HG02571 (cell line): Measurements from ENCODE around the gene ARMC3.
"Not testable (repeated sequence)": the region's sequence is repeated elsewhere in the genome, so short reads cannot be mapped to it uniquely, and the experiment has no call there.

ENCODE experiments used
- ATAC-seq: cut with Tn5 transposase; IDR thresholded peaks from one replicate; pipeline ENCODE4 v1.9.1; 2021; ENCODE audit warnings: mild to moderate bottlenecking, moderate library complexity; ENCODE audit not compliant: unreplicated experiment

ARMC3 gene

DNA sequence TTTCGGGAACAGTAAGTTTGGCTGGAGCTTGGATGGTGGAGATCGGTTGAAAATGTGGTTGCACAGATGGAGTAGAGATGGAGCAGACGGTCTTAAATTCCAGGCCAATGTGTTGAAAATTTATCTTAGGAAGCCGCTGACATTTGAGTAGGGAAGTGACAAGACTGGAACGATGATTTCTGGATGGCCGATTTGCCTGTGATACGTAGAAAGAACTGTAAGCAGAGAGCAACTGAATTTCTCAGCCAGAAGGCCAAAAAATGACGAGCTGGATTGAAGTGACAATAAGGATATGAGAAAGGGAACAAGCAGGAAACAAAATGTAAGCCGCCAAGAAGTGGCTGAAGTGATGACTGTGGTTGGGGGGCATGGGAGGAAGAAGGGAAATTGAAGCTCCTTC lies 687 bp upstream of the ARMC3 start:
- no peak for ATAC-seq

- ATAC-seq, result not testable (repeated sequence)
Observed at GRCh38 chr10:22929053-22929452, 1.2 kb downstream of the ARMC3 start.

DNA sequence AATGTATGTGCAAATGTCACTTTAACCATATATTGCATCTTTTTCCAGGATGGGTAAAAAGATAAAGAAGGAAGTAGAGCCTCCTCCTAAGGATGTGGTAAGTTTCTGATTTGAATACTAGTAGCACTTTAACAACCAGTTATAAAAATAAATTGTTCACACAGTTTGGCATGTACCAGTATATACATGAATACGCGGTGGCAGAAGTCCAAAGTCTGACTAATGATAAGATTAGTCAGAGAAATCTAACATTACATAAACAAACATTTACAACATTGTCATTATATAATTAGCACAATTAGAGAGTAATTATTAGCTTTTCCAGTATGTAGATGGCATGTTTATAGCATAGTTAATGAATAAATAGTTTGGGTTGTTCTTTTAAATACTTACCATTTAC lies 4.1 kb downstream of the ARMC3 start:
- no peak for ATAC-seq

- no peak for ATAC-seq
Observed at GRCh38 chr10:22932626-22933370, 4.9 kb downstream of the ARMC3 start.

DNA sequence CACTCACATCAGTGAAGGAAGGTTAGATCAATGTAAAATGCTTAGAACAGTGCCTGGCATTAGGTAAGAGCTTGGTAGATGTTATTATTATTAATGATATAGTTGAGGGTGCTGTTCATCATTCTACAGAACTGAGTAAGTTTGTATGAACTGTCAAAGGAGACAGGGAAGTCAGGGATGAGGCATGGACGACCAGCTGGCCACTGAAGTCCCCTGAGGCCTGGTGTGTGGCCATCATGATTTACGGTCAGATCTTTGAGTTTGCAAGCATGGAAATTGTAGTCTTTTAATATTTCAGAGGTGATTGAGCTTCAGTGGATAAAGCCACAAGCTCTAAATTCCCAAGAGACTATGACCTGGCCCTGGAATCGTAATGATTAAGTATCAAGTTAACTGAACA lies 6.9 kb downstream of the ARMC3 start:
- ATAC-seq, result no peak

- ATAC-seq, result no peak
Observed at GRCh38 chr10:22942437-22942836, 14.6 kb downstream of the ARMC3 start.

- no peak for ATAC-seq
Observed at GRCh38 chr10:22945934-22946673, 18.3 kb downstream of the ARMC3 start.

- ATAC-seq, result no peak
Observed at GRCh38 chr10:22954970-22955369, 27.1 kb downstream of the ARMC3 start.

DNA sequence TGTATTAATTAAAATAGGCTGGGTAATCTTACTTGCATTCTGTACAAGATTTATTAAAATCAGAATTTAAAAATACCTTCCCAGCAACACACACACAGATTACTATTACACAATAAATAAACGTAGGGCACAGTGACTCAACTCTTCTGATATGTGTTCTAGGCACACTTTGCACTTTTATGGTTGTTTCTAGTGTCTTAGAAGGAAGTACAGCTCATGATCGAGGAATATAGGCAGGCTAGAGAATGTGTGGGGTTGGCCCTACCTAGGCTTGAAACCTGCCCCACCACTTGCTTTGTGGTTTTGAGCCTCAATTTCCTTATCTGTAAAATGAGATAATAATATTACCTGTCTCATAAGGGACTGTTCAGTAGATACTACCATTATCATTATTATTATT lies 30.5 kb downstream of the ARMC3 start:
- no peak for ATAC-seq

GRCh38 chr10:22959292-22959691 lies 31.4 kb downstream of the ARMC3 start:
- ATAC-seq, result no peak

GRCh38 chr10:22959950-22960349 lies 32.1 kb downstream of the ARMC3 start:
- ATAC-seq, result no peak

DNA sequence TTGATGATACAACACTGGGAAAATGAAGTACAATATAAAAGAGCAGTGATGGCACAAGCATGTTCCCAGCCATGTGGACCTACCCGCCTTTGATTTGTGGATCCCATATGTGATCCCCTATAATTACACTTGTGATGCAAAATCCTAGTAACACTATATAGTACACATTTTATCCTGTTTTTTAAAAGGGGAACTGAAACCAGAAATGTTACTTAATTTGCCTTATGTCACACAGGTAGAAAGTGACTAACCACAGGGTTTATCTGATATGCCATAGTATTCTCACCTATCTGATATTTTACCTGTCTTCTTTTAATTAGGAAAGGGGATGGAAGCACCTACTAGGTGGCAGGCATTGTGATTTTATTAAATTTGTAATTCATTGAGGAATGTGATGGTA lies 35.0 kb downstream of the ARMC3 start:
- no peak for ATAC-seq

DNA sequence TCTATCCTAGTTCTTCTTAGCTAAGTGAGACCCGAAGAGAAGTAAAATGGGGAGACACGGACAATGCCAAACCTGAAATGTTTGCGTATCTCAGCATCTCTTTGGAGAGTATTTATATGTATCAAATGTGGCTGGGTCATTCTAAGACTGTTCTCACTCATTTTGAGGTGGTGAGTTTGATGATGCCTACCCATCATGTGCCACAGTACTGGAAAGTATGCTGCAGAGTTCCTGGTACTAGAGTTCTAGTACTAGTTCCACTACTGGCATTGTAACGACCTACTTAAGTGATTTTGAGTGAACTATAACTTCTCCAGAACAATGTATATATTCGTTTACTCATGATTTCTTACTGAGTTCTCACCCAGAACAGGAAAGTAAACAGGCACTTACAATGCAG lies 41.9 kb downstream of the ARMC3 start:
- ATAC-seq, result no peak

GRCh38 chr10:22976534-22976933 lies 48.7 kb downstream of the ARMC3 start:
- ATAC-seq, result no peak

DNA sequence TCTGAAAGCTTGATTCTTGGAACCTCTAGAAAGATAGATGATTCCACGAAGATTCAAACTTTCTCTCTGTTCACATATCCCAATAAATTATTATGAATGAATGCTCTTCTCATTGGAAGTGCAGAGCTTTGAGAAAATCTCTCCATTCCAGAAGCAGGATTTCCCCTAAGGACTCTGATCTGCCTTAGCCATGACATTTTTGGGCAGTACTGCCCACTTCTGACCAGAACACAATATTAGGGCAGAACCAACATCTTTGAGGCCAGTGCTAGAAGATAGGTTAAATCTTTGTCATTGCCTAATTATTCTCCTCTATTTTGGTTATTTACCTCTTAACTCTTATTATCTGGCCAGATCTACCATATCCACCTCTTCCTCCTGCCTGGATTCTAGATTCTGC lies 49.9 kb downstream of the ARMC3 start:
- no peak for ATAC-seq

DNA sequence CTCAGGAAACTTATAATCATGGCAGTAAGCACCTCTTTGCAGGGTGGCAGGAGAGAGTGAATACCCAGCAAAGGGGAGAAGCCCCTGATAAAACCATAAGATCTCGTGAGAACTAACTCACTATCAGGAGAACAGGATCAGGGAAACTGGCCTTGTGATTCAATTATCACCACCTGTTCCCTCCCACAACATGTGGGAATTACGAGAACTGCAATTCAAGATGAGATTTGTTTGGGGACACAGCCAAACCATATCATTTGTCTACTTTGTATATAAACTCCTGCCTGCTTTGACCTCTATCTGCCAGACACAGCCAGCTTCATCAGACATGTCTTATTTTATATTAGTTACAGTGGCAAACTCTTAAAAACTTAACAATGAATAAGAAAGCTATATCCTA lies 50.4 kb downstream of the ARMC3 start:
- ATAC-seq, result no peak

GRCh38 chr10:22978918-22979317 lies 51.1 kb downstream of the ARMC3 start:
- ATAC-seq, result no peak

DNA sequence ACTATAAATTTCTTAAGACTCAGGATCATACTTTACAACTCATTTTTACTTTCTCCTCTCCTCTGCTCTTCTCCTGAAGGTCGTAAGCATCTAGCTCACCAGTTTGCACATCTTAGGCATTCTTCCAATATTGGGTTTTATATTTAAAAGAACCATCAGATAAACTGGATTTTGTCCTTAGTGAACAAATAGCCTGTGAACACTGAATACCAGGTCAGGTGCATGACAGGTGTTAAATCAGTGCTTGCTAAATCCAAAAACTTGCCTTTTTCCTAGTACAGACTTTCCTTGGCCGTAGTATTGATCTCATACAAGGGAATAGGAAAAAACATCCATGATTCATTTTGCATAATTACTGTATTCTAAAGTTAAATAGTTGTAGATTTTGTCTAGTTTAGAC lies 53.0 kb downstream of the ARMC3 start:
- ATAC-seq, result no peak

- ATAC-seq, result no peak
Observed at GRCh38 chr10:22984066-22984465, 56.2 kb downstream of the ARMC3 start.

GRCh38 chr10:22986771-22987542 lies 59.1 kb downstream of the ARMC3 start:
- no peak for ATAC-seq

DNA sequence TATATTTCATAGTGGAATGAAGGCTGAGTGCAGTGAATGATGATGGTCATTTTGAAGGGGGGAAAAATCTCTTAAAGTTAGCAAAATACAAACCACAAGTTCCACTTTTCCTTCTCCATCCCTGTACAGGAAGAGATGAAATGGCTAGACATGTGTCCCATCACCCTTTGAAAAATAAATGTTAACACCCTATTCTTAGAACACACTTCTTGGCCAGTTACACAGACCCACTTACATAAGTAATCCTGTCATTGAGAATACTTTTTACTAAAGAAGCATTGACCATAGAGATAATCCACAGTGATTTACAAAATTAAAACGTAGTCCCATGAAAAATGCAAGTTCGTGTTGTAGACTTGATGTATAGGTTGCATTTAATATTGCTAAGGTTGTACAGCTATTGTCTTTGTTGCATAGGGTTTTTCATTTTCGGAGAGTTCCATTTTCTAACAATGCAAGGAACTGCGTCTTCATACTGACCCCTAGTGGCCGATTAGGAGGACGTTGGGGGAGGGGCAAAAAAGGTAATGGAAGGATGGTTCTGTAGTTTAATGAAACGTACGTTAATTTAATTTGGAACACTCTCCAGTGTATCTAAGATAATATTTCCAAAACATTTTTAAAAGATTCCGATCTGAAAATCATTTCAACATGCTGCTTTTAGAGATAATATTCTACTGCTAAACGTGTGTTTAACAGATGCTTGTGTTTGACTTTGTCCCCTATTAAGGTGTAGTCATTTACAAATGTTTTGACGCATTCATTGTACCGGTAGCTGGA lies 60.9 kb downstream of the ARMC3 start:
- peak; percentile 46 for ATAC-seq
